Mucosa of rectum (tissue), 2 donors: ENCODE measurements around the gene PDE2A.
"Not testable (repeated sequence)": the region's sequence is repeated elsewhere in the genome, so short reads cannot be mapped to it uniquely, and the experiment has no call there.

Experiments used
- H3K27ac ChIP-seq, 2 donors: one replicate each; pipeline ENCODE4 v1.7.0; 2013; ENCODE audit warnings: inconsistent platforms in 2 of 2, low read depth in 2 of 2, low read length in 2 of 2
- H3K27me3 ChIP-seq, 2 donors: one replicate each; pipeline ENCODE4 v1.7.0; 2013; ENCODE audit warnings: low read length in 2 of 2; ENCODE audit not compliant: control insufficient read depth in 2 of 2, insufficient read depth in 2 of 2
- H3K36me3 ChIP-seq, 2 donors: one replicate each; pipeline ENCODE4 v1.7.0; 2013; ENCODE audit warnings: low read length in 2 of 2; ENCODE audit not compliant: control insufficient read depth in 2 of 2, insufficient read depth in 2 of 2
- H3K4me1 ChIP-seq, 2 donors: one replicate each; pipeline ENCODE4 v1.7.0; 2013; ENCODE audit warnings: low read length in 2 of 2, mild to moderate bottlenecking in 1 of 2; ENCODE audit not compliant: control insufficient read depth in 2 of 2, insufficient read depth in 2 of 2
- H3K4me3 ChIP-seq, 2 donors: one replicate each; pipeline ENCODE4 v1.7.0; 2013; ENCODE audit warnings: low read length in 2 of 2
- H3K9ac ChIP-seq, 2 donors: one replicate each; pipeline ENCODE4 v1.7.0; 2013; ENCODE audit warnings: low read length in 2 of 2, low read depth in 1 of 2, mild to moderate bottlenecking in 1 of 2
- H3K9me3 ChIP-seq, 2 donors: one replicate each; pipeline ENCODE4 v1.7.0; 2013; ENCODE audit warnings: low read length in 2 of 2; ENCODE audit not compliant: control insufficient read depth in 2 of 2
- donor health status: healthy.
- donor health status: Normal muscosa, but diverticular disease.

The PDE2A gene

DNA sequence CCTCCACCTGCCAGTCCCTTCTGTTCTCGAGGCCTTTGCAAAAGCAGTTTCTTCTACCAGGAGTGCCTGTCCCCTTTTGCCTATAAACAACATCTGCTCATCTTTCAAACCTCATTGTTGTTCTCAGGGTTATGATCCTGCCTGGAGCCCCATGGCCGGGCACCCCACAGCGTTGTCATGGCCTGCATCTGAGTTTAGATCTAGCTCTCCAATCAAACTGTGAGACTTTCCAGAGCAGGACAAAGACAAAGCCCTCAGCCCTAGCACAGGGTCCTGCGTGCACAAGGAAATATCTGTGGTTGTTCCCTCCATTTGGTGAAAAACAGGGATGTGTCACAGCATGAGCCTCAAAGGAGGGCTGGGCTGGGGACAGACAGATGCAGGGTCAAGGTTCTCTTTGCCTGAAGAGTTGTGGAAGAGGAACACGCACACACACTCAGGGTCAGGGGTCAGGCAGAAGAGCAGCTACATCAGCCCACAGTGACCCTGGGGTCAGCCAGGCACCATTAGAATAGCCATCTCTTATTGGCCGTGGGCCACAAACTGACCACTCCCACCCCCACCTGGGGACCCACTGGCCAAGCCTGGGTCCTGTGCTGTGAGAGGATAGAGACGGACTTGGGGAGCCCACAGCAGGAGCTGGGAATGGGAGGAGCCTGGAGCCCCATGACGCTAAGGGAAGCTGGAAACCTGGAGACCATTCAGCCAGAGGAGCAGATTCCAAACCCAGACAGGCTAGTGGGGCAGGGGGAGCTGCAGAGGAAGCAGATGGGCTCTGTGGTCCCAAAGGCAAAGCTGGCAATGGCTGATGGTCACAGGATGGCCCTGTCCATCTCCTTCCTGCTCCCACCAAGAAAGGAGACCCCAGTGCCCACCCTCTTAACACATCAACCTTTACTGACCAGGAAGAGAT is 99.4 kb downstream of the PDE2A start:
- Histone ChIP-seq H3K9ac (no peak overlapping the region), H3K4me1 (no peaks in the 10 kb centered on the region), H3K27me3 (peaks cover 3 to 4% of the 10 kb centered on the region in 2 donors), H3K36me3 (no peaks in the 10 kb centered on the region), H3K9me3 (no peaks in the 10 kb centered on the region), H3K27ac (no peak overlapping the region), H3K4me3 (no peak overlapping the region)

DNA sequence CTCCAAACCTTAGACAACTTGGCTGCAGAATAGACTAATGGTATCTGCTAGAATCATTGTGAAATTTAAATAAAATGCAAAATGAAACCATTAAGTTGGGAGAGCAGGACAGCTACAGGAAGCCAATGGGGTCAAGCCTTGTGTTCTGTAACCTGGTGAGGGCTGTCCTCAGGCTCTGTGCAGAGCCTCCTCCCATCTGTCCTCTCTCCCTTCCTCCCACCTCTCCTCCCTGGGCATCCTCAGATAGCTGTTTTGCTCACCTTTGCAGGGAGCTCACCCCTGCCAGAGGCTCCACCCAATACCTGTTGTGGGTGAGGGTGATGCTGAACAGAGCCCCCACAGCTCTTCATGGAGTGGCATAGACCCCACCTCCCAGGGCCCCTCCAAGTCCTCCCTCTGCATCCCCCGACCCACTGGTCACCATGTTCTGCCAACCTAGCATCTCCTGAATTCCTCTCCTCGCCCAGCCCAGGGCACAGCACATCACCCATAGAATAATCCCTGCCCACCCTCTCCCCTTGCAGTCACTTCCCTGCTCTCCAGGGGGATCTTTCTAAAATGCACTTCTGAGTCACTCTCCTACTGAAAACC is 100.3 kb downstream of the PDE2A start:
- H3K9ac ChIP-seq, result no peak overlapping the region
- H3K9me3 ChIP-seq, result no peaks in the 10 kb centered on the region
- H3K27me3 ChIP-seq, result peaks cover 3 to 4% of the 10 kb centered on the region in 2 donors
- no peak overlapping the region for H3K27ac ChIP-seq
- no peaks in the 10 kb centered on the region for H3K36me3 ChIP-seq
- H3K4me1 ChIP-seq, result no peaks in the 10 kb centered on the region
- H3K4me3 ChIP-seq, result no peak overlapping the region

DNA sequence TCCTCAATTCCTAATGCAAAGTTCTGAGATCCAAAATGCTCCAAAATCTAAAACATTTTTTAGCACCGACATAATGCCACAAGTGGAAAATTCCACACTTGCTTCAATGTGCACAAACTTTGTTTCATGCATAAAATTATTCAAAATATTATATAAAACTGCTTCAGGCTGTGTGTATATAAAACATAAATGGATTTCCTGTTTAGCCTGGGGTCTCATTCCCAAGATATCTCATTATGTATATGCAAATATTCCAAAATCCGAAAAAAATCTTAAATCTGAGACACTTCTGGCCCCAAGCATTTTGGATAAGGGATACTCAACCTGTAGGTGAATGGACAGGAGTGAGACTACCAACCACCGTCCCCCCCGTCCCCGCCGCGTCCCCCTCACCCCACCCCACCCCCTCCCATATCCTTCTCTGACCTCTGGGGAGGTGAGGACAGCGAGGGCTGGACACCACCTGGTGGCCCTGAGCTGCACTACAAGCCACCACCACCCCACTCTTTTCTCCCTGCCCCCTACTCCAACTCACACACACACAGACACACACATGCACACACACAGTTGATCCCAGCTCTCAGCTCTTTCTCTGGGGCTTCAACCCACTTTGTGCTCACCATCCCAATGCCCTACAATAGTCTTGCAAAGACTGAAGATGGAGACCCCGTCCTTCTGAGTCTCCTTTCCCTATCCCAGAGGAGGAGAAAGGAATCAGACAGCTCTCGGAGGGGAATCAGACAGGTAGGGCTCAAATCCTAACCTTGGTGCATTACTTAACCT is 101.0 kb downstream of the PDE2A start:
- peaks cover 3 to 4% of the 10 kb centered on the region in 2 donors for H3K27me3 ChIP-seq
- H3K27ac ChIP-seq, result no peak overlapping the region
- no peaks in the 10 kb centered on the region for H3K4me1 ChIP-seq
- no peaks in the 10 kb centered on the region for H3K36me3 ChIP-seq
- no peak overlapping the region for H3K9ac ChIP-seq
- H3K4me3 ChIP-seq, result no peak overlapping the region
- H3K9me3 ChIP-seq, result no peaks in the 10 kb centered on the region

DNA sequence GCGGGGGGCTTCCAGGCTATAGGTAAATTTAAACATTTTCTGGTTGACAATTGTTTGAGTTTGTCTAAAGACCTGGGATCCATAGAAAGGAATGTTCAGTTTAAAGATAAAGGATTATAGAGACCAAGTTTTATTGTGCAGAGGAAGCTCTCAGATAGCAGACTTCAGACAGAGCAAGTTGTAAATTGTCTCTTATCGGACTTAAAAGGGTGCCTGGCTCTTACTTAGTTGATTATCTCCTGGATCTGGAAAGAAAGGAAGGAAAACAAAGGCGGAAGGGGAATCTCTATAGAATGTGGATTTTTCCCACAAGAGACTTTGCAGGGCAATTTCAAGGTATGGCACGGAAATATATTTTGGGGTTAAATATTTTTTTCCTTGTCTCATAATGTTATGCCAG is 101.7 kb downstream of the PDE2A start:
- H3K36me3 ChIP-seq, H3K27ac ChIP-seq, H3K9ac ChIP-seq, H3K4me3 ChIP-seq, H3K9me3 ChIP-seq, H3K27me3 ChIP-seq, H3K4me1 ChIP-seq: not testable (repeated sequence)

DNA sequence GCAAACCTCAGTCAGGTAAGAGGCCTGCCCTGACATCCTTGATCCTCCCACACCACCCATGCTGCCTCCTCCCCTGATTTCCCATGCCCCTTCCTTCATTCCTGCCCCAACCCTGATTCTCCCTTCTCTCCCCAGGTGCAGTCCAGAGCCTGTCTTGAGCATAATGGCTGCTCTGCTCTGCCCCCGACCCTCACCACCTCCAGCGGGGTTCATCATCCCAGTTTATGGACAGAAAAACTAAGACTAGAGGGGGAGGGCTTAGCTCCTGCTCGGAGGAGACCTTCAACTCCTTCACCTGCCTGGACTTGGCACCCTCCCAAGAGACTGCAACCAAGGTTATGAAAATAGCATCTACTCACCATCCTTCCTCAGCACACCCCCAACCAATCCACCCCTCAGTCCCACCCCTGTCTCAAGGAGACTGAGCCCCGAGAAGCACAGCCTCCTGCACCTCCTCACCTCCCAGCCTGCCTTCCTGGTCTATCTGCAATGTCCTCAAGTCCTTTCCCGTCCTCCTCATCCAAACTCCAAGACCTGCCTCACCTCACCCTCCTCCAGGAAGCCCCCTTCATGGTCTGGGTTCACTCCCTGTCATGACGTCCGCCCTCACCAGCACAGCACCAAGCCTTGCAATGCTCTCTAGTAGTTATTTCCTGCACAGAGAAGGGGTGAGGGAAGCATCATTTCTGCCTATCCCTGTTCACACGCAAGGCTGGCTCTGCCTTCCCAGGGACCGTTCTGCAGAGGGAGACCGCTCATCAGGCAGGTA is 103.1 kb downstream of the PDE2A start:
- H3K4me3 ChIP-seq, result no peak overlapping the region
- no peak overlapping the region for H3K9ac ChIP-seq
- no peaks in the 10 kb centered on the region for H3K9me3 ChIP-seq
- no peaks in the 10 kb centered on the region for H3K36me3 ChIP-seq
- peaks cover 3 to 4% of the 10 kb centered on the region in 2 donors for H3K27me3 ChIP-seq
- no peaks in the 10 kb centered on the region for H3K4me1 ChIP-seq
- no peak overlapping the region for H3K27ac ChIP-seq

DNA sequence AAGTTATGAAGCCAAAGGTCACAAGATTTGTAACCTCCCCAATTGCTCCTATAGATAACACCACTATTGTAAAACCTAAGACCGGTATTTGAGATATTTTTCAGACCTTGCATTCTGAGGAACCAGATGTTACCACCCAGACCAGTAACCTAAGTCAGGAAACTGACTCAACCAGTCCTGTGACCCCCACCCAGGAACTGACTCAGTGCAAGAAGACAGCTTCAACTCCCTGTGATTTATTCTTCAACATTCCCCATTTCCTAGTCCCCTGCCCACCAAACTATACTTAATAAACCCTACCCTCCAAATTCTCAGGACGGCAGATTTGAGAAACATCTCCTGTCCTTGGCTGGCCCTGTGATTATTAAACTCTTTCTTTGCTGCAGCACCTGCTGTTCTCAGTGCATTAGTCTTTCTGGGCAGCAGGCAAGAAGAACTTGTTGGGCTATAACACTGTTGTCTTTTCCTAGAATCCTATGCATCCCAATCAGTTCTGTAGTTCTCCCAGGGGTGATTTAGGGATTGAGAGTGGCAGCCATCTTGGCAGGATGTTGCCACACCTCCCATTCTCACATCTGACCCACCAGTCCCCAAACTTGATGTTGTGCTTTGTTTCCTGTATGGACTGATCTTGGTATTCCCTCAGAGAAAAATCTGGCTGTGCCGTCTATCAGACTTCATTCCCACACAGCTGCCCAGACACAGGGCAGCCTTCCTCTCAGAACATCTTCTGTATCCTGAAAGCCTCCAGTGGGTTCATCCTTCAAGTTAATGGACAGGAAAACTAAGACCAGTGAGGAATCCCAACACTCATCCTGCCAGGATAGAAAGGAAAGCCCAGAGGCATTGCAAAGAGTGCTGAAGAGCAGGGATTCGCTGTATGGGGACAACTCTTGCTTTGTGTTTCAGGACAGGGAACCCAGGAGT is 104.0 kb downstream of the PDE2A start:
- Histone ChIP-seq H3K4me1 (no peaks in the 10 kb centered on the region), H3K36me3 (no peaks in the 10 kb centered on the region), H3K27me3 (peaks cover 3 to 4% of the 10 kb centered on the region in 2 donors), H3K27ac (no peak overlapping the region), H3K9ac (no peak overlapping the region), H3K9me3 (no peaks in the 10 kb centered on the region), H3K4me3 (no peak overlapping the region)

DNA sequence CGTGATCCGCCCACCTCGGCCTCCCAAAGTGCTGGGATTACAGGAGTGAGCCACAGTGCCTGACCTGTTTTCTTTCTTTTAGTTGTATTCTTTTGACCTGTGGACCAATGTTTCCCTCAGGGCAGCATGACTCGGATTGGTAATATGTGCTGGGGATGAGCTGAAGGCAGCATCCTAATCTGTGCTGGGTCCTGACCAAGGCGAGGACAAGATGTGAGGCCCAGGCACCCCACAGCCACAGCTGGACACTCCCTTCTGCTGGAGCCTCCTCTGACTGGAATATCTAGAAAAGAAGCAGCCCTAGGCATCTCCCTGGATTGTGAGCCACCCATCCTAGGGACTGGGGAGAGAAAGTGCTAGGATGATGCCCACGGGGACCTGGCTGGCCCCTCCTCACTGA is 105.4 kb downstream of the PDE2A start:
- no peak overlapping the region for H3K9ac ChIP-seq
- H3K4me3 ChIP-seq, result no peak overlapping the region
- H3K36me3 ChIP-seq, result no peaks in the 10 kb centered on the region
- no peak overlapping the region for H3K27ac ChIP-seq
- peaks cover 0 to 4% of the 10 kb centered on the region in 2 donors for H3K27me3 ChIP-seq
- H3K4me1 ChIP-seq, result no peaks in the 10 kb centered on the region
- no peaks in the 10 kb centered on the region for H3K9me3 ChIP-seq

DNA sequence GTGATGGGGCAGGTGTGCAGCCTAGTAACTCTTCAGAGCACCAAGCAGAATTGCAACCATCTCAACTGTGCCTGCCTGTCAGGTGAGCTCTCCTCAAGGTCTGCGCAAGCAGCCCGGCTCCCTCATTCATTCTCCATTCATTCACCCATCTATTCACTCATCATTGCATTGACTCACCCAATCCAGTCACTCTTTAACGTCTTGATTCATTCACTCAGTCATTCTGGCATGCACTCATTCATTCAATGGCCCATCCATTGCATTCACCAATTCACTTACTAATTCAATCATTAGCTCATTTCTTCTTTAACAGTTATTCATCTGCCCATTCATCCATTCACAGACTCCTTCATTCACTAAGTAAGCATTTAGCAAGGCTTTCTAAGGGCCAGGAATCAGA is 111.8 kb downstream of the PDE2A start:
- H3K9me3 ChIP-seq, result no peaks in the 10 kb centered on the region
- H3K27me3 ChIP-seq, result peaks cover 0 to 2% of the 10 kb centered on the region in 2 donors
- no peaks in the 10 kb centered on the region for H3K4me1 ChIP-seq
- H3K9ac ChIP-seq, result no peak overlapping the region
- no peak overlapping the region for H3K4me3 ChIP-seq
- H3K36me3 ChIP-seq, result no peaks in the 10 kb centered on the region
- no peak overlapping the region for H3K27ac ChIP-seq

DNA sequence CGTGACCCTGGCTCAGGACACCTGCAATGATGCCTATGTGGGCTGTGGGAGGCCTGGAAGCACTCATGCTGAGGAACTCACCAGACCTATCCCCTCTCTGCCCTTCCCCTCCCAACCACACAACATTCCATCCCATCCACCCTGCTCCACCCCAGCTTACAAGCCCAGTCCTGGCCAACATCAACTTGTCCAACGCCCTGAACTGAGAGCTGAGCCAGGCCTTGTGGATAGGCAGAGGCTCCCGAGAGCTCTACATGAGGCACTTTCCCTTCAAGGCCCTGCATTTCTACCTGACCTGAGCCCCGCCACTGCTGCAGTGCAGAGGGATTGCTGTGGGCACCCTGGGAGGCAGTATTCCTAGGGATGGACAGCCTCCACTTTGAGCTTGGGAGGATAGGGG is 112.4 kb downstream of the PDE2A start:
- no peaks in the 10 kb centered on the region for H3K4me1 ChIP-seq
- H3K36me3 ChIP-seq, result no peaks in the 10 kb centered on the region
- peaks cover 0 to 2% of the 10 kb centered on the region in 2 donors for H3K27me3 ChIP-seq
- H3K4me3 ChIP-seq, result no peak overlapping the region
- H3K9me3 ChIP-seq, result no peaks in the 10 kb centered on the region
- no peak overlapping the region for H3K27ac ChIP-seq
- no peak overlapping the region for H3K9ac ChIP-seq
